HPDE6-E6E7 (cell line): ENCODE results near the gene TJP1.
"Not testable (repeated sequence)": the region's sequence is repeated elsewhere in the genome, so short reads cannot be mapped to it uniquely, and the experiment has no call there.

ENCODE experiments used
- DNase-seq: peaks from one replicate; pipeline ENCODE4 v3.0.0; 2011; ENCODE audit warnings: missing footprints; ENCODE audit errors: extremely low spot score

TJP1 gene

DNA sequence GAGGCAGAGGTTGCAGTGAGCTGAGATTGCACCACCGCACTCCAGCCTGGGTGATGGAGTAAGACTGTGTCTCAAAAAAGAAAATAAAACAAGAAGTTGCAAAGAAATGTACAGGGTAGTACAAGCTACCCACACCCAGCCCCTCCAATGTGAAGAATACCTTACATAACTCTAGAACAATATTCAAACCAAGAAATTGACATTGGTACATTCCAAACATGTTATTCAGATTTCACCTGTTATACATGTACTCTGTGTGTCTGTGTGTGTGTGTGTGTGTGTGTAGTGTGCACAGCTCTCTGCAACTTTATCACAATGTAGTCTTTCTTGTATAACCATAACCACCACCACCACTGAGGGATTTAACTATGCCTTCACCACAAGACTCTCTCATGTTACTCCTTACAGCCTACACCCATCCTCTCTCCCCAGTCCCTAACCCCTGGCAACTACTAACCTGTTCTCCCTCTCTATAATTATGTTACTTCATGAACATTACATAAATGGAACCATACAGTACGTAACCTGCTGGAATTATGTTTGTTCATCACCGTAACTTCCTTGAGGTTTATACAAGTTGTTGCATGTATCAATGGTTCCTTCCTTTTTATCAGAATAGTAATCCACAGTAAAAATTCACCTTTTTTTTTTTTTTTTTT lies 16.2 kb upstream of the TJP1 start:
- DNase-seq, result no peak

DNA sequence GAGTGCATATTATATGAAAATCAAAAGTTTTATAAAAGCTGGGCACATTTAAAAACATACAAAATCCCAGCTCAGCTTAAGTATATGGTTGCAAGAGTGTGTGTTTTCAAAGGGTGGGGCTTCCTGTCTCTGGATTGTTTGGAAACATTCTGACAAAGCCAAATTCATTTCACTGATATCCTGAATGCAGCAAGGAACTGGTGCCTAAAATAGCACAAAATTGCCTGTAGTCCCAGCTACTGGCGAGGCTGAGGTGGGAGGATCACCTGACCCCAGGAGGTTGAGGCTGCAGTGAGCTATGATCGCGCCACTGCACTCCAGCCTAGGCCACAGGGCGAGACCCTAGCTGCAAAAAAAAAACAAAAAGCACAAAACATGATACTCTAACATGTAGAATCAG lies 13.0 kb upstream of the TJP1 start:
- no peak for DNase-seq

DNA sequence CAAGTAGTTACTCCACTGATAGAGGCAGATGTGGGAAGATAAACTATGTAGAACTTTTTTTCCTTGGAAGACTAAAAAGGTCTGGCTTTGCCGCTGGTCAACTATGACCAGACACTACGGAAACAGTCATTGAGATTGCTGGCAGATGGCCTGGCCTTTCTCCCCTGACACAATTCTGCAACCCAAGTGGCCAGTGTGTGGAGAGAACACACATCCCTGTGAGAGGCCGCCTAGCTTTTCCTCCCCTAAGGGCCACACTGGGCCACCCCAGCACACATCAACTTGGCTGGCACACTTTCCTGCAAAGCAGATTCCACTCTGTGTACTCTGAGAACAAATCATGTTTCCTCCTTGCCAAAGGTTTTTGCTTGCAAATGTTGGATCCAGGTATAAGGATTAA lies 10.4 kb upstream of the TJP1 start:
- DNase-seq, result no peak

DNA sequence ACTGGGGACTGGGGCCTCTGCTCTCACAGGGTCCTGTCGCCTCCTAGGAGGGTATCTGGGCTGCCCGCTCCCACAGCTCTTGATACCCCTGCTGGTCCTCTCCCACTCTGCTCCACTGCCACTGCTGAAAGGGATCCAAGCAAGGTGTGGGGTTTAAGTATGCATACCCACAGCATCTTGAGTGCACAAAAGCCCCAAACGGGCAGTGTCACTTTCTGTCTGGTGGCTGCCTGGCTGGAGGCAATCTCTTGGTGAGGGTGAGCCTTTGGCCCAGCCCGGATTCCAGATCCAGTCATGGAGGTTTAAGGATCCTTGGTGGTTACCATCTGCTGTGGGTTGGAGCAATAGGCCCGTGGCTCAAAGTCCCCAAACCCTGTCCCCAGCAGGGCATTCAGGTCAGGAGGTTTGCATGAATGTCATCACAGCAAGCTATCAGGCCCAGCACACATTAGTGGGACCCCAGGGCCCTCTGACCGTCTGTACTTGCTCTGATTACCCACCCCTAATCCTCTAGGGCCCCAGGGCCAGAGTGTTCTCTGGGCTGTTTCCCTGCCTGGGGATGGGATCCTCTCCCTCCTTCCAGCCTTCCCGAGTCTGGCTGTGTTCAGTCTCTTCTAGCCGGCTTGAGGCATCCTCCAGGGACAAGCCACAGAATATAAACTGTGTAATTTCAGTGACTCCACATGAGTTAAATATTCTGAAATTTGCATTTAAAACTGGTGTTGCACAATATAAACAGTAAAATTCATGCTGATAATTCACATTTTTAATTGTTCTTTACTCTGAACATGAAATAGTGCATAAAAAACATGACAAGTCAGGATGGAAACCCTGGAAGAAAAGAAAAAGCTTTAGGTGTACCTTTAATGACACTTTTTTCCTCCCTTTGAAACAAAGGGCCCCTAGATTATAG lies 4.9 kb upstream of the TJP1 start:
- DNase-seq, result no peak

DNA sequence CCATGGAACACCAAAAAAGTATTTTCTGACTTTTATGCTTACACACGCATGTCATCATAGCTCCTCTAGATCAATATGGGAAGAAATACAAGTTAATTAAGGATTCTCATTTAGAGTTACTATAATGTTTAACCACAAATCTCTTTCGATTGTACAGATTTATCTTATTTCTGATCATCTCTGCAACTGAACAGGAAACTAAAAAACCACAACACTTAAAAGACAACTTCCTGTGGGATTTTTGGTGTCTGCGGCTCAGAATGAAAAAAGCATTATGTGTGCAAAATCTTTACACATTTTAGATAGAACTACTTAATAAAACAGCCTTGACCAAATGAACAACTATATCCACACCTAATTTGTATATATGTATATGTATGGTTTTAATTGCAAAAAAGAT lies 3.0 kb upstream of the TJP1 start:
- DNase-seq, result no peak

GRCh38 chr15:29822684-29823459 lies 604 bp upstream of the TJP1 start:
- peak; percentile 40 for DNase-seq

DNA sequence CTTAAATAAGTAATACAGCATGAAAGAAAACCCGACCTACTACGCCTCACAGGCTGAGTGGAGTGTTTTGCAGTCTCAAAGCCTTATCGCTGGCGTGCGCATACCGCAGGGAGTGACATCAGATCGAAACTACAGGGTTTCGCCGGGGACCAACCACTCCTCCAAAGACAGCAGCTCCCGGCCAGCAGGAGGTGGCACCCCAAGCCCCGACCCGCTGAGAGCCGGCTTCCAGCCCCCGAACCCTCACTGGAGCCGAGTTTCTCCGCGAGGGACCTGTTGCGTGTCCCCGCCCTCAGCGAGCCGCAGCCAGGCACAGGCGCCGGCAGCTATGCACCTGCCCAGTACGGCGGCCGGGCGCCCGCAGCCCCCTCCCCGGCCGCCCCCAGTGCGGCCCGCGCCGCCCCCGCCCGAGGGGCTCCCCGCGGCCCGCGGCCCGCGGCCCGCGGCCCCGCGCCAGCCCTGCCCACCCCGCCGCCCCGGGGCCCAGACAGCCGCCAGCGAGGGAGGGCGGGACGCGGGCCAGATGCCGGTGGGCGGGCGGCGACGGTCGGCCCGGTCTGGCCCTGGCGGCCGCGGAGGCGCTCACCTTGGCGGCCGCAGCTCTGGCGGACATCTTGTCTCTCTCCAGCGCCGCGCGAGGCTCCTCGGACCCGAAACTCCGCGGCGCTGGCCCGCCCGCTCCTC lies 710 bp downstream of the TJP1 start:
- peak; percentile 57 for DNase-seq

- DNase-seq, result no peak
Measured at GRCh38 chr15:29820394-29821154, 1.7 kb downstream of the TJP1 start.

- no peak for DNase-seq
Measured at GRCh38 chr15:29819979-29820378, 2.3 kb downstream of the TJP1 start.

DNA sequence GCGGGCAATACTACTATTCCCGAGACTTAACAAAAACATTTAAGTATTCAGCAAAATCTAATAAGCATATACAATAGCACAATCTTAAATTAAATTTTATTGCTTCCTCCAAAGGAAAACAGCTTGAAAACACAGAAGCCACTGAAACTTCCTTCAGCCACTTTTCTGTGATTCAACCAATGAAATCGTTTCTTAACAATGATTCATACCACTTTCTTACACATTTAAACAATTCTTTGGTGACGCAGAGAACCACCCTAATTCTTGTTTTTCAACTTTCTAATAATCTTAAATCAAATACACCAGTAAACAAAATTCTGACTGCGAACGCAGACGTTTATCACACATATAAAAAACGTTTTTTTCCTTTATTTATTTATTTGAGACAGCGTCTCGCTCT lies 4.1 kb downstream of the TJP1 start:
- DNase-seq, result no peak

DNA sequence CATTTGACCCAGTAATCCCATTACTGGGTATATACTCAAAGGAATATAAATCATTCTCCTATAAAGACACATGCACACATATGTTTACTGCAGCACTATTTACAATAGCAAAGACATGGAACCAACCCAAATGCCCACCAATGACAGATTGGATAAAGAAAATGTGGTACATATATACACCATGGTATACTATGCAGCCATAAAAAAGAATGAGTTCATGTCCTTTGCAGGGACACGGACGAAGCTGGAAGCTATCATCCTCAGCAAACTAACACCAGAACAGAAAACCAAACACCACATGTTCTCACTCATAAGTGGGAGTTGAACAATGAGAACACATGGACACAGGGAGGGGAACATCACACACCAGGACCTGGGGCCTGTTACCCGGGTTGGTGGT lies 4.8 kb downstream of the TJP1 start:
- not testable (repeated sequence) for DNase-seq

DNA sequence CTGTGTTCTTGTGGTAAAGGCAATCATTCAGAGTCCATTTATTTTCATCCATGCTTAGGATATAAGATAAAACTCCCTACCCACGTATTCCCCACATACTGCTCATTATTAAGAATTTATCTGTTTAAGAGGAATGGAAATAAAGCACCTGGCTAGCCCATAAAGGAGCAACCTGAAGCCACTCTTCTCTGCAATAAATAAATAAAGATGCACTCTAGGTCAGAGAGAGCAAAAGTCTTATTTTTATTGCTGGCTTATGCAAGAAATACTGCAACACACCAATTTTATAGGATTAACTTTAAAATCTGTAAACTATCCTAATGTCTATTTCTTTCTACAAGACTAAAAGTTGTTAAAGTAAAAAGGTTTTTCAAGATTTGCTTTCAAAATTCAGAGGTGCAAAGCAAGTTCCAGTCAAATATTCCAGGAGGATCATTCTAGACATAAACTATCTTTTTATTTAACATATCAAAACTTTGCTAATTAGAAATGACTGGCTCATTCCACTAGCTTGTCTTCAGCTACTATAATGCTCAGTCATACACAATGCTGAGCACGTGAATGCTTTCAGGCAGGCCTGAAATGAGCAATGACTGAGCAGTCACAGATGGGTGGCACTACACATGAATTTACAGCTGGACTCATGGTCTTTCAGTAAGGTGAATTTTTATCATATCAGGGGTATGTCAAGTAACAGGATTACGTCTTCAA lies 7.1 kb downstream of the TJP1 start:
- DNase-seq, result peak; percentile 34

- no peak for DNase-seq
Measured at GRCh38 chr15:29813009-29813408, 9.3 kb downstream of the TJP1 start.

DNA sequence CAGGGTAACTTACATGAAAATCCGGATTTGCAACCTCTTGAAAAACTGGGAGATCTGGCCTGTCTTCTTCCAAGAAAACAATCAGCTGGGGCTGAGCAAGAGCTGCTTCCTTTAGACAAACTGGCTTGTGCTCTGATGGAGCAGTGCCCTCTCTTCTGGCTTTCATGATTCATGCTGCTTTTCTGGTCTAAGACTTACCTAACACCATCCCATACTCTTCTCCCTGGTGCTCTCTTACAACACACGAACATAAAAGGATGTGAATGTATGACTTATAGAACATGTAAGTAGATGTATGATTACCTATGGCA lies 9.9 kb downstream of the TJP1 start:
- peak; percentile 29 for DNase-seq

- DNase-seq, result no peak
Measured at GRCh38 chr15:29811691-29812383, 10.4 kb downstream of the TJP1 start.

DNA sequence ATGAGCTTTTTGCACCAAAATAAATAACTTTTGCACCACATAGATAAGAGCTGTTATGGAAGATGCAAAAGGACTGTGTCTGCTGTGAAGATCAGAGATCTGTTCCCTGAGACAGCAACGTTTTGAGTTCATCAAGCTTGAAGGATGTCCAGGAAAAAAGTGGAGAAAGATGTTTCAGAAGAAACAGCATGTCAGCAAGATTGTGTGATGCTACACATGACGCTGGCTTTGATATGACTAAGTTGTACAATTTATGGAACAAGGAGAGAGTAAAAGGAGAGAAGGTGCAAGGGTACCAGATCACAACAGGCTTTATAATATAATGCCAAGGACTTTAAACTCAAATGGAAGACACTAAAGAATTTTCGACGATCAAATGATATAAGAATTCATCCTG lies 16.6 kb downstream of the TJP1 start:
- DNase-seq, result no peak

- DNase-seq, result no peak
Measured at GRCh38 chr15:29805043-29805707, 17.1 kb downstream of the TJP1 start.

- DNase-seq, result no peak
Measured at GRCh38 chr15:29802411-29802810, 19.9 kb downstream of the TJP1 start.
